Posterior vena cava (tissue), 2 donors: Measurements from ENCODE around the gene PLXNA1. TPM values are rescaled to one million over a fixed set of nuclear protein-coding genes. Genes with fewer than 3 reads are reported as not detected.
A peak's percentile ranks its signal among the peaks of the same experiment; 100 is the strongest.

Experiments
- DNase-seq: peaks from one replicate; pipeline ENCODE4 v3.0.0-alpha.2; 2020; ENCODE audit warnings: low spot score
- intact Hi-C, 2 donors: fragments of 100-400 bp; cut with DNase I; formaldehyde crosslinking; loops; one replicate each; pipeline versions ENCODE4 v1.14.1 to v1.14.2; 2022 to 2023
- long read RNA-seq, 2 donors: library from polyadenylated mRNA; unstranded; transcript quantifications; one replicate each; pipeline ENCODE4 v2.0.0, GENCODE V29; 2020 to 2021
- total RNA-seq, 2 donors: library from RNA; stranded (reverse); fragmentation: NEBNext Ultra II Directional; extraction: Animal tissue kit (Norgen Biotek cat#: 25700); gene quantifications; one replicate each; pipeline ENCODE4 v1.2.1, GENCODE V29; 2021
- donor health status: DM: yes; HTN: yes; CAD: no.
- donor health status: DM: yes; HTN: yes; CAD: no.

Gene PLXNA1
- total RNA-seq = 10 to 100 TPM; 31.7 to 38.5 TPM
- long read RNA-seq, donor 1, full-length matches to known transcripts = 2 of 26 reads
- long read RNA-seq, donor 1, partial matches to known transcripts = 18 of 26 reads
- long read RNA-seq, donor 1, other reads (novel, unspliced or antisense) = 6 of 26 reads
- long read RNA-seq, donor 2, full-length matches to known transcripts = 2 of 30 reads
- long read RNA-seq, donor 2, partial matches to known transcripts = 3 of 30 reads
- long read RNA-seq, donor 2, other reads (novel, unspliced or antisense) = 25 of 30 reads

- intact Hi-C loops = loop anchor here (5.0 to 10.0 kb wide), 3 partner anchors 230 to 475 kb away; no protein-coding TSS in a partner anchor
- peak; percentile 95 for DNase-seq
Observed at GRCh38 chr3:126982471-126983175, at the start of gene PLXNA1. TSS of gene PLXNA1 (plus strand) at chr3:126983115. CDS start at chr3:126988594, 5,479 bp downstream.

- intact Hi-C loops = no loop called here
Observed at GRCh38 chr3:126934031-126934531, 48.8 kb upstream of the PLXNA1 start.

GRCh38 chr3:126934991-126935390 lies 47.9 kb upstream of the PLXNA1 start:
- peak; percentile 51 for DNase-seq
- intact Hi-C loops = loop anchor here in 1 of 2 donors (5.0 kb wide), 1 partner anchor 533 kb away; no protein-coding TSS in a partner anchor

More at GRCh38 chr3:126934031-126934531, 48.8 kb upstream of the PLXNA1 start:
- peak; percentile 75 for DNase-seq

- intact Hi-C loops = loop anchor here in 1 of 2 donors (5.0 kb wide), 1 partner anchor 534 kb away; no protein-coding TSS in a partner anchor
- peak; percentile 49 for DNase-seq
Observed at GRCh38 chr3:126935756-126936509, 47.0 kb upstream of the PLXNA1 start.

- no peak for DNase-seq
- intact Hi-C loops = loop anchor here in 1 of 2 donors (5.0 kb wide), 1 partner anchor 535 kb away; no protein-coding TSS in a partner anchor
Observed at GRCh38 chr3:126936853-126937425, 46.0 kb upstream of the PLXNA1 start.

- DNase-seq = no peak
Observed at GRCh38 chr3:126937533-126937932, 45.4 kb upstream of the PLXNA1 start.

GRCh38 chr3:126937973-126938372 lies 44.9 kb upstream of the PLXNA1 start:
- intact Hi-C loops = loop anchor here in 1 of 2 donors (5.0 kb wide), 1 partner anchor 536 kb away; no protein-coding TSS in a partner anchor
- peak; percentile 16 for DNase-seq

More at GRCh38 chr3:126937533-126937932, 45.4 kb upstream of the PLXNA1 start:
- intact Hi-C loops = loop anchor here in 1 of 2 donors (5.0 kb wide), 1 partner anchor 535 kb away; no protein-coding TSS in a partner anchor

GRCh38 chr3:126938520-126939337 lies 44.2 kb upstream of the PLXNA1 start:
- intact Hi-C loops = loop anchor here in 1 of 2 donors (5.0 kb wide), 1 partner anchor 536 kb away; no protein-coding TSS in a partner anchor
- DNase-seq = peak; percentile 71

- intact Hi-C loops = loop anchor here in 1 of 2 donors (5.0 kb wide), 1 partner anchor 537 kb away; no protein-coding TSS in a partner anchor
- DNase-seq = no peak
Observed at GRCh38 chr3:126939338-126939718, 43.6 kb upstream of the PLXNA1 start.

- DNase-seq = no peak
- intact Hi-C loops = loop anchor here in 1 of 2 donors (5.0 kb wide), 1 partner anchor 537 kb away; no protein-coding TSS in a partner anchor
Observed at GRCh38 chr3:126939733-126940132, 43.2 kb upstream of the PLXNA1 start.

GRCh38 chr3:126941721-126942270 lies 41.1 kb upstream of the PLXNA1 start:
- intact Hi-C loops = no loop called here
- peak; percentile 44 for DNase-seq

- DNase-seq = peak; percentile 65
- intact Hi-C loops = no loop called here
Observed at GRCh38 chr3:126944089-126944965, 38.6 kb upstream of the PLXNA1 start.

- intact Hi-C loops = no loop called here
Observed at GRCh38 chr3:126945171-126945721, 37.7 kb upstream of the PLXNA1 start.

GRCh38 chr3:126945891-126946290 lies 37.0 kb upstream of the PLXNA1 start:
- intact Hi-C loops = no loop called here
- DNase-seq = no peak

More at GRCh38 chr3:126945171-126945721, 37.7 kb upstream of the PLXNA1 start:
- peak; percentile 44 for DNase-seq

GRCh38 chr3:126946405-126946804 lies 36.5 kb upstream of the PLXNA1 start:
- intact Hi-C loops = no loop called here
- peak; percentile 55 for DNase-seq

- no peak for DNase-seq
- intact Hi-C loops = no loop called here
Observed at GRCh38 chr3:126947429-126947828, 35.5 kb upstream of the PLXNA1 start.
